Stimulated activated CD8-positive, alpha-beta memory T cell treated with anti-CD3 and anti-CD28 coated beads, Interleukin-15, amount 100 ng/mL, for 24 hours (primary cell): ENCODE data around the gene COLEC11.
"Not testable (repeated sequence)": the region's sequence is repeated elsewhere in the genome, so short reads cannot be mapped to it uniquely, and the experiment has no call there.

Experiments used
- DNase-seq: peaks from one replicate; pipeline ENCODE4 v3.0.0-alpha.2; 2020; ENCODE audit warnings: low read depth

The COLEC11 gene

DNA sequence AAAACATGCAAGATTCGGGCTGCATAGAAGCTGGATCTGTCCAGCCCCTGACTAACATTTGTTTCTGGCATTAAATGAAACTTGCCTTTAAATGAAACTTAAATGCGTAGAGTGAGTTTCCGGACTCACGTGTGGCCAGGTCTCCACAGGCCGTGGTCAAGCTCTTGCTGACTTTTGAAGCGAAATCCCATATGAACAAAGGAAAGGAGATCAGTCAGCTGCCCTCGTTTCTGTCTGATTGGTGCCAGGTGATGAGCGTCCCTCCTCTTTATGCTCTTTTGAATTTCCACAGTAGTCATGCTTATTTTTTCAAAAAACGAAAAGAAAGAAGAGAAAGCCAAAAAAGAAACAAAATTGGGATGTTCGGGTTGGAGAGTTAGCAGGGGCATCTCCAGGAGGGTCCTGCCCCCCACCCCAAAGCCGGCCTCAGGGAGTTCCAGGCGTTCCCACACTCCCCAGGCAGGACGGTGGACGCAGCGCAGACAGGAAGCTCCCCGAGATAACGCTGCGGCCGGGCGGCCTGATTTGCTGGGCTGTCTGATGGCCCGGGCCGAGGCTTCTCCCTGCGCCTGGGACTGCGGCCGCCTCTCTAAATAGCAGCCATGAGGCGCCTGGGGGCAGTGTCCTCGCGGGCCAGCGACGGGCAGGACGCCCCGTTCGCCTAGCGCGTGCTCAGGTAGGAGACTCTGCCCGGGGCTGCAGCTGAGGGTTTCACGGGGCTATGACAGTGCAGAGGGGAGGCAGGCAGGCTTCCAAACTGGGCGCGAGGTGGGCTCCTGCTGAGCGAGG lies at the start of gene COLEC11:
TSS of gene COLEC11 (plus strand) at position 620 of the 789 bp plus-strand sequence. CDS start 9,229 bp downstream, outside the sequence.
- DNase-seq: no peak

DNA sequence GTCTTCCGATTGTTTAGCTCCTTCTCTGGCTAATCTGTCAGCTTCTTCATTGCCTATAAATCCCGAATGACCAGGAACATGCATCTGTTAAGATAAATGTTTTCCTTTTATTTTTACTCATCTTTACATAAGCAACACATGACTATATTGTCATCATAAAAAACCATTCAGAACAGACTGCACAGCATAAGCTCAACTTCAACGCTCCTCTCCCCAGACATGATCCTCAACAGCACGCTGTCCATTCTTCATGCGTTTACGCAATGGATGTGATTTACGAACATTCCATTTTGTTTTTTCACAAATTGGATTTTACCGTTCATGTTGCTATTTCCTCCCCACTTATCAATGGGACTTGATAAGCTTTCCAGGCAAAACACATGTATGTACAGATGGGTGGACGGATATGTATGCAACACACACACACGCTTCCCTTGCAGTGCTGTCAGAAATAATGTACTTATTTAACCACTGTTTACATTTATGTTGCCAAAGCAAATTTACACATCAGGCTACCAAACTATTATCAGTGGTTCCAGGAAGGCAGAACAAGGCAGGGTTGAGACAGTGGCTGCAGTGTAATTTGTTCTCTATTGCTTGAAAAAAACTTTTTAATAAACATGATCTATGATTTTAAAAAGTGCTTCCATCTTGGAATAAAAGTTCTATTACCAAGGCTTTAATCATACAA lies 49.0 kb upstream of the COLEC11 start:
- no peak for DNase-seq

DNA sequence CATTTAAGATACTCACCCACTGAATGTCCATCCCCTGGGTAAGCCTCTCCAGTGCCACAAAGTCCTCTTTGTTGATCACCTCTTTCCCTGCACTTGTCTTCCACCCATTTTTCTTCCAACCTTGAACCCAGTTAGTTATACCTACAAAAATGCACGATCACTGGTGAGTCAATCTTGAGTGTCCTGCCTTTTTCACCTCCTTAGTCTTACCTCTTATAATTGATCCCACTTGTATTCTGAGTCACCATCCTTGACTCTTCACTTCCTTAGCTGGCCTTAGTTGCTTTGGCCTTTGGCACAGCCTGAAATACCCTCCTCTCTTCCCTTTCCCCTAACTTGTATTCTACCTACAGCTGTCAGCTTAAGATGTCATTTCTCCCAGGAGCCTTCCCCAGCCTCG lies 47.0 kb upstream of the COLEC11 start:
- DNase-seq: no peak

DNA sequence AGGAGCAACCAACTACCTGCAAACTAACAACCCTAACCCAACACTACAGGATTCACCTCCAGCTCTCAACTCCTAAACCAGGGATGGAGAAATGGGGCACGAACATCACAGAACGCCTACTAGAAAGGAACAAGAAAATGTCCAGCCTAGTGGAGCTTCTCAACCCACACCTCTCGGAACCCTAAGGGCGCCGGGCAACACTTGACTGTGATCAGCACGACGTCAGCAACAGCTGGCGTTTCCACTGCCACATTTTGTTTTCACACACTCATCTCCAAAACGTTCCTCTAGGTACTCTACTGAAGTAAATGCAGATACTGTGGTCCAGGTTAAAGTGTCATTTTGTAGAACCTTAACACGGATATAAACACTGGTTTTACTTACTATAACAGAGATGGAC lies 41.0 kb upstream of the COLEC11 start:
- DNase-seq: no peak

DNA sequence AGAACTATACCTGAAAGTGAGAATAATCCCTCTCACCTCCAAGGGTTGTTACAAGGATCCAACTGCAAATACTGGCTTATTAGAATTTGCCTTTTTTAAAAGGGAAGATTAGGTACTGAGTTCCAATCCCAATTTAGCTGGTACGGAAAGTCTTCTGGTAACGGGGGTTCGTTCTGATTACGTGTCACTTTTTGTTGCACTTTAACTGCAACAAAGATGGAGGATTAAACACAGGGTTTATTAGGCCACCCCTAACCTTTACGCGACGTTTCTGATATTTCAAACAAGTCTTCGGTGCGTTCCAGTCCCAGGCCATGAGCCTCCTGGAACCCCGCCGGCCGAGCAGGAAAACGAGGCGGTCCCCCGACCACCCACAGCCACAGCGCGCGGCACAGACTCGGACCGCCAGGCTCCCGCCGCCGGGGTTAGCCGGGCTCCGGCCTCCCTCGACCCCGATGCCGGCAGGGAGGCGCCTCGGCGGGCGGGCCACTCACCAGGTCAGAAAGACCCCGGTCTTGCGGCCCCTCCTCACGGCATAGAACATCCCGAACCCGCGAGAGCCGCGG lies 37.2 kb upstream of the COLEC11 start:
- DNase-seq: no peak

DNA sequence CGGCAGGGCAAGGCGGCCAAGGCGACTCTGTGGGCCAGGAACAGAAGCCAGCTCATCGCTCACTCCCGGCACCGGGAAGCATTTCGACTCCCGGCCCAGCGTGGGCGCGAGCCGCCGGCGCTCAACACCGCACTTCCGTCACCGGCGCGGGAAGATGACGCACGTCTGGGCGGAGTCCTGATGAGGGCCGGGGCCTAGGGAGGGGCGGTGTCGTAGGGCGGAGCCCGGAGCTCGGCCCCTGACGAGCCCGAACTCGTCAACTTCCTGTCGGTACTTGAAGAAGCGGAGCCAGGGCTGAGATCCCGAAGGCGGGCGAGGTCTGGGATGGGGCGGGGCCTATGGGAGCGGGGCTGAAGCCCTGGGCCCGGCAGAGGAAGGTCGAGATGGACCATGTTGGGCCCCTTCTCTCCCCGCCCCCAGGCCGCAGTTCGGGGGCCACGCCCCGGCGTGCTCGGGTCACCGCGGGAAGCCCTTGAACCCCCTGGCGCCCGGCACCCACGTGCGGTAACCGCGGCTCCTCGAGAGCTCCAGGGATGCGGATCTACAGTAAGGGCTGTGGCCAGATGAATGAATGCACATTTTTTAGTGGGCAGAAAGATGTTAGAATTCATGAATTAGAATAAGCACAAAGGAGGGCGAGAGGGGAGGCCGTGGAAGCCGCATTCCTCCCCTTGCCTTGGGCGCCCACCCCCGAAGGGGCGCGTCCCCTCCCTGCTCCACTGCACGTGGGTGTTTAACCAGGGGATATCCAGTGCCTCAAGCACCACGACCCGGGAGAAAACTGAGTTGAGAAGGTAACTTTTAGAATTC lies 36.5 kb upstream of the COLEC11 start, which contains the start of gene RNASEH1:
TSS of gene RNASEH1 (minus strand) at position 129 of the 810 bp plus-strand sequence. CDS start at position 56, 73 bp downstream.
- peak; percentile 100 for DNase-seq

DNA sequence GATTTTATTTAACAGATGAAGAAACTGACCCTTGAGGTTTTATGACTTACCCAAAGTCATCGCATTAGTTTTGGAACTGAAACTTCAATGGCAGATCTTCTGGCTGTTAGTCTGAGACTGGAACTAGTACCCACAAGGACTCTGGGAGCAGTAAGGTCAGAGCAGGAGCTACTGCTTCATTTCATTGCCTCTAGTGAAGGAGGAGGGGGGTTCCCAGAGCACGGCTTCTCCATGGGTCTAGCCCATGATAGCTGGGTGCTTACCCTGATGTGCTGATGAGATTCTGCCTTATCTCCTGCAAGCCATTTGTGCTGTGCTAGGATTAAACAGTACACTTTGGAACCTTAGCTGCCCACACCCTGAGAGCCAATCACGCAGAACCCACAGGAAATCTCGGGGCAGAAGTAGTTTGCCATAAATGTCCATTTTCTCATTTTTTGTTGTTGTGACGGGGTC lies 31.4 kb upstream of the COLEC11 start:
- no peak for DNase-seq

DNA sequence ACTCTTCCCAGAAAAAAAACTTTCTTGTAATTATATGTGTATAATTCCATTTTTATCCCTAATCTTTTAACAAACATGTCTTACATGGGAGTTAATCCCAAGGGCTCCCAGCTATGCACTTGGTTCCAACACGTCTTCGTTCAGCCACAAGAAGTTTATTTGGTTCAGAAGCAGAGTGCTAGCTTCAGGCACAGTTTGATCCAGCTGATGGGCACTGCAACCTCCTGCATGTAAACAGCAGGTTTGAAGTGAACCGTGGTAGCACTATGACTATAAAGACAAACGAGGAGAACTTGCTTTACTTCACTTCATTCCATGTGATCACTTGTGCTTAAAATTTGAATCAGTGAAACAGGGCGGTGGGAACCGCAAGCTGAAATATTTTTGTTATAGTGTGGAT lies 29.8 kb upstream of the COLEC11 start:
- no peak for DNase-seq

DNA sequence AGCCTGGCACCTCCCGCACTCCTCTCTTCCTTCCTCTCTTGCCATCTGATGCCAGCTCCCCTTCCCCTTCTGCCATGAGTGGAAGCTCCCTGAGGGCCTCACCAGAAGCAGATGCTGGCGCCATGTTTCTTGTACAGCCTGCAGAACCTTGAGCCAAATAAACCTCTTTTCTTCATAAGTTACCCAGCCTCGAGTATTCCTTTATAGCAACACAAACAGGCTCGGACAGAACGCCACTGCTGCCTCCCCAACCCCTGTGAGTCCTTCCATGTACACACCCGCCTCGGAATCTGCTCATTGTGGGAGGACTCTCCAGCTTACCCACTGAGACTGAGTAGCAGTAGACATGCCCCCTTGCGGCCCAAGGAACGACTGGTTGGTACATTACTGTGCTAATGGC lies 28.1 kb upstream of the COLEC11 start:
- no peak for DNase-seq

DNA sequence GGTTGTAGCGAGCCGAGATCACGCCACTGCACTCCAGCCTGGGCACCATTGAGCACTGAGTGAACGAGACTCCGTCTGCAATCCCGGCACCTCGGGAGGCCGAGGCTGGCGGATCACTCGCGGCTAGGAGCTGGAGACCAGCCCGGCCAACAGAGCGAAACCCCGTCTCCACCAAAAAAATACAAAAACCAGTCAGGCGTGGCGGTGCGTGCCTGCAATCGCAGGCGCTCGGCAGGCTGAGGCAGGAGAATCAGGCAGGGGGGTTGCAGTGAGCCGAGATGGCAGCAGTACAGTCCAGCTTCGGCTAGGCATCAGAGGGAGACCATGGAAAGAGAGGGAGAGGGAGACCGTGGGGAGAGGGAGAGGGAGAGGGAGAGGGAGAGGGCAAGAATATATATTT lies 25.3 kb upstream of the COLEC11 start:
- DNase-seq: not testable (repeated sequence)

DNA sequence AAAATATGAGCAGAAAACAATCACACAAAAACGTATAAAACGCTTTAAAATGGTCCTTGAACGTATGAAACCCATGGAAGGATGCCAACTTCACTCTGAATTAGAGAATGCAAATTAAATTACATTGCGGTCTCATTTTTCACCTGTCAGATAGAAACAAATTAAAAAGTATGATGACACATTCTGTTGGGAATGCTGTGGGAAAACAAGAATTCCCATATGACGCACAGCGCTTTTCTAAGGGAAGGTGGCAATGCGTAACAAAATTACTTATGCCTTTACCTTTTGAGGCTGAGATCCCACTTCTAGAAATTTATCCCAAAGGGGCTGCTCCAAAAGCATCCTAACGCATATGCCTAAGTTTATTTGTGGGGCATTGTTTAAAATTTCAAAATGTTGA lies 23.6 kb upstream of the COLEC11 start:
- DNase-seq: no peak

DNA sequence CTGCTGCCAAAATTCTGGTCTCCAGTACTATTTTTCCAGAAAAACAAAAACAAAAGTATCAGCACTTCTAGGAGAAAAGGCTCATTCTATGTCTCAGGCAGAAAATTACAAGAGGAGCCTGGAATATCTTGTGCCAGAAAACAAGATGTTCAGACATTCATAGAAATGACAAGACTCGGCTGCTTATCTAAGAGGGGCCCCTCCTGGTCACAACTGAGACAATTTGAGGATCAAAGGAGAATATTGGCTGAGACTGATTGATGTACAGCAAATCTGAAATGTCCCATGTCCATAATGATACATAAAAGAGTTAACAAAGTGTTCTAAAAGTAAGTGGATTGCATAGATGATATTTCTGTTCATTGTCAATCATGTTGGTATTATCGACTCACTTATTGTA lies 22.3 kb upstream of the COLEC11 start:
- no peak for DNase-seq

DNA sequence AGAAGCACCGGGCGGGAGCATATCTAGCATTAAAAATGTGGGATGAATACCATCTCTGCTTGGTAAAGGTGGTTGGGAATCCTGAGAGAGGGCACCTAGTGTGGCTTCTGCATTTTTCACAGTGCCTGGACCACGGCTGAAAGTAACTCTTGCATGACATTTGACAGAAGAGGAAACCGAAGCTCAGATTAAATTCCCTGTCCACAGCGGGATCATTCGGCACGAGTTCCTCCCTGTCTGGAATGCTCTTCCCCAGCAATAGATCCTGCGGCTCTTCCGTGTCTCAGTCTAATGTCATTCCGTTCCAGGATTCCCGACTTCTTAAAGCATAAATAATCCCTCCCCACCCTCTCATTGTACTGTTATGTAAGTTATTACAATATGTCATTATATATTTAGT lies 20.8 kb upstream of the COLEC11 start:
- no peak for DNase-seq

DNA sequence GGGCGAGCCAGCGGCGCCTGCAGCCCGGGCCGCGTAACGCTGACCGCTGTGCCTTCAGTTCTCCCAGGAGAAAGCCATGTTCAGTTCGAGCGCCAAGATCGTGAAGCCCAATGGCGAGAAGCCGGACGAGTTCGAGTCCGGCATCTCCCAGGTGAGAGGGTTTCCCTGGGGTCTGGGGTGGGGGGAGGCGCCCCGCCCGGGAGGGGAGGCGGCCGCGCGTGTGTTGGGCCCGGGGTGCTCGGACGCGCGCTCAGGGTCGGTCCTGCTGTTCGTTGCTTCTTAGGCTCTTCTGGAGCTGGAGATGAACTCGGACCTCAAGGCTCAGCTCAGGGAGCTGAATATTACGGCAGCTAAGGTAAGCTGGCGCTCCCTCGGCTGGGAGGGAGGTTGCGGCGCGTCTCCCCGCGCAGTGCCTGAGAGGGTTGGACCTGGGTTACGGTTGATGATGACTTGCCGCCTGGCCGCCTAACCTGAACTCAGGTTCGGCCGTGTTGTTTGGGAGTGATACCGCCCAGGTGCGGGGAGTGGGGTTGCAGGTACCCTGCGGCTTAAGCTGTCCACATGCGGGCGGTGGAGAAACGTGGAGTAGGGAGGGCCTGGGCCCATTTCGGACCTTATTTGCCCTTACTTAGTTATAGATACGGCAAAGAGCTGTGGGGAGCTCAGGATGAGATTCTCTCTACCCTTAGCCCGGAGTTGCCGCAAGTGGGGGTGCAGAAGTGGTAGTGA lies 19.2 kb upstream of the COLEC11 start:
- peak; percentile 17 for DNase-seq

DNA sequence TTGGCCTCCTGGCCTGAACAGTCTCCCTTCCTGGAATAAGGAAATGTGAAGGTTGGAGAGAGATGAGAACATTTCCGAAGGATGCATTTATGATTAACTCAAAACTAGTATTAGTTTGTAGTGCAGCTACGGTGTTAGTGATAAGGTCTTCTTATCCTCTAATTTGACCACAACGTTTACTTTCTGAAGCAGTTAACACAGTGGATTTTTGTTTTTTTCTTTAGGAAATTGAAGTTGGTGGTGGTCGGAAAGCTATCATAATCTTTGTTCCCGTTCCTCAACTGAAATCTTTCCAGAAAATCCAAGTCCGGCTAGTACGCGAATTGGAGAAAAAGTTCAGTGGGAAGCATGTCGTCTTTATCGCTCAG lies 18.7 kb upstream of the COLEC11 start:
- DNase-seq: not testable (repeated sequence)

DNA sequence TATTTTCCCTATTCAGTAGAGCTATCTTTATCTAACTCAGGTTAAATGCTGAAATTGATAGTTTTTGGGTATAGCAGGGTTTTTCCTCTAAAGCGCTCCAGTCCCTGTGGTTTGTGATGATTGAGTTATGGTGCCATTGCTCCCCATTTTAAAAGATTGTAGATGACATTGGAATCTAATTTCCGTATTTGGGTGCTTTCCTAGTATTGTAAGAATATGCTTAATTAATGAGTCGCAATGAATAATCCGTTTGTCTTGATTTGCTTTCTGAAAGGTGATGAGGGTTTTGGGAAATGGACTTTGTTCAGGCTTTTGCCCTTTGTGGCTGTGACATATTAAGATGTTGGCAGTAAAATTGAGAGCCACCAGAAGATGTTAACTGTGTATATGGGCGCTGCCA lies 15.9 kb upstream of the COLEC11 start:
- DNase-seq: no peak

DNA sequence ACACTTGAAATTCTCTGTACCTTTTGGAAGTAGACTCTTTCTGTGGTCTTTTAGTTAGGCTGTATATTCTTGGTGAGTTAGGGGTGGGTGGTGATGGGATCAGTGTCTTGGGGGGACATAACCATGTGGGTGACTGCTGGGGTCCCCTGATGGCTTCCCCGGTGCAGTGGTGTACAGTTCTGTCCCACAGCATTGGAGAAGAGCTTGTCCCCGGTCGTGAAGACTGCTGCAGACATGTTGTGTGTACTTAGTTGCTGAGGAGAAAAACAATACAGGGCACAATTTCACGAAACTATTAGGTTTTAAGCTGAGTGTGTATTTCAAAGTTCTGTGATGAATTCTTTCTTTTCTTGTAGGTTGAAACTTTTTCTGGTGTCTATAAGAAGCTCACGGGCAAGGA lies 14.5 kb upstream of the COLEC11 start:
- no peak for DNase-seq

DNA sequence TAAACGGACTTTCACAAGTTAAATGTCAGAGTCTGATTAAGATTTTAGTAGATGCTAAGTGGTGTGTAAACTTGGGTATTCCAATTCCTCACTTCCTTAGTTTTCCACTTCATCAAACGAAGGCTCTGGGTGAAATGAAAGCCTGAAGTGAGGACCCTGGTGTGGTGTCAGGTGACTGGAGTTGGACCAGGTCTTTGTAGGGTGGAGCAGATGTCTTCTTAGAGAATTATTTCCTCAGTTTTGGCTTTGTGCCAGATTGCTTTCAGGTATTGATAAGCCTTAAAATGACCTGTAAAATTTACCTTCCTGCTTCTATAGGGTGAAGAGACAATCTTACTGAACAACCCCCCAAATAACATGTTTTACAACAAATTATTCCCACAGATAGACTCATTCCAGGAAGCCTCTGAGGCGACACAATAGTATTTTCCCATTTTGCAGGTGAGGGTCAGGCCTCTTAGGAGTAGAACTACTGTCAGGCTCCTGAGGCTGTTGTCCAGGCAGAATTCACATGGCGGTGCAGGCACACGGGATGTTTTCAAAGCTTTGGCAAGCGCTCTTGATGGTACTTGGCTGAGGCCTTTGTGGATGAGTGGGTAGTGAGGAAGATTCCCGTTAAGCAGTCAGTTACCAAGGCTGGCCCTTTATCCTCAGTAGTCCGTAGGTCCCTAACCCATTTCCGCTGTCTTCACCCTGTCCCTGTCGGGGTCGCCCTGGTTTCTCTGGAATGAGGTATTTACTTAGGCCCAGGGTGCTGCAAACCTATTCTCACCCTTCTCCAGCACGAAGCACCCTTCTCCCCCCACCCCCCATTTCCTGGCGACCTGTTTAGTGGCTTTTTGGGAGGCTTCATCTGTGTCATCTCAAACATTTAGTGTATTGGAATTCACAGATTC lies 13.3 kb upstream of the COLEC11 start:
- DNase-seq: no peak

DNA sequence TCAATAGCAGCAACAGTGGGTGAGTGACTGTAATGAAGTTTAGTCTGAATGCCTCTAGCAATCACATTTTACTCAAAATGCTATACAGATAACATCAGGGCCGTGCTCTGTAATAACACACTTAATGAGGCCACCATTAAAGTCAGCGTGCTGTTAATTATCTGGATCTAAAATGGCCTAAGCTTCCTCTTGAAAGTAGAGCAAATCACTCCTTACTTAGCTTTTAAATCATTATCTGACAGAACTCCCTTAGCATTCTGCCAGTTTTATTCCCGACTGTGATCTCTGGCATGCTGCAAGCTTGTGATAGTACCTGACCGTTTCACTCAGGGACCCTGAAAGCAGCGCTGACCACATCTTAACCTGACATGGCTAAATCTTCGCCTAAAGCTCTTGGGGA lies 10.8 kb upstream of the COLEC11 start:
- DNase-seq: no peak

DNA sequence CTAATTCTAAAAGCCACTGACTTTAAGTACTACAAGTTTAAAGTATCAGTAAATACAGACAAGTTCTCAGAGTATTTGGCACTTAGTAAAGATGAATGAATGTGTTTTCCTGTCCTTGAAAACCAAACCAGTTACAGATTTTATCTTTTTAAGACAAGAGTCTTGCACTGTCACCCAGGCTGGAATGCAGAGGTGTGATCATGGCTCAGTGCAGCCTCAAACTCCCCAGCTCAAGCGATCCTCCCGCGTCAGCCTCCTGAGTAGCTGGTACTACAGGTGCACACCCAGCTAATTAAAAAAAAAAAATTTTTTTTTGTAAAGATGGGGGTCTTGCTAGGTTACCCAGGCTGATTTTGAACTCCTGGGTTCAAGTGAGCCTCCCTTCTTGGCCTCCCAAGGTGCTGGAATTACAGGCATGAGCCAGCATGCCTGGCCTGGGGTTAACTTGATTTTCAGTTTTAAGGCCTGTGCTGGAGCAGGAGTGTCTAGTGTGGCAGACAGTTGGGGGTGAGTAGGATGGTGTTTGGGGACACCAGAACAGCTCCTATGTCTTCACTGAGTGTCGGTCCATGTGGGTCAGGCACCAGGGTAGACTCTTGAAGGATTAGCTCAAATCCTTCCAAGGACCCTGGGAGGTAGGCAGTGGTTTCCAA lies 10.2 kb upstream of the COLEC11 start:
- DNase-seq: no peak
